HG02678 (cell line): ENCODE measurements around the gene UBE2D1.

Experiments
- ATAC-seq: cut with Tn5 transposase; IDR thresholded peaks from one replicate; pipeline ENCODE4 v1.9.1; 2021; ENCODE audit warnings: mild to moderate bottlenecking, moderate library complexity; ENCODE audit not compliant: unreplicated experiment

The UBE2D1 gene

DNA sequence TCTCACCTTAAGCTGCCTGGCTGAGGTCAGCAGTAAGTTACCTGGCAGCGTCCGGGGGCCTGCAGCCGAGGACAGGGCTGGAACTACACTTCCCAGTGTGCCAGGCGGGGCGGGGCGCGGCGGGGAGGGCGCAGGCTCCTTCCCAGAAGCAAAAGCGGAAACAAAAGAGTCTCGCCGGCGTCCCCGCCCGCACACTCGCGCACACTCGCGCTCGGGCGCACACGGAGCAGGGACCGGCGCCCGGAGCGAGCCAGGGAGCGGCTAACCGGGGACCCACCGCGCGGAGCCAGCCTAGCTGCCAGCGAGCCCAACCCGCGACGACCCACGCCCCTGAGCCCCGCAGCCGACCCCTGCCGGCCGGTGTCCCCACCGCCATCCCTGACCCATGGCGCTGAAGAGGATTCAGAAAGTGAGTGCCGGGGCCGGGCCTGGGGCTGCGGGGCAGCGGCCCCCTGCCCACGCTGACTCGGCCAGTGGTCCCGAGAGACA is at the start of gene UBE2D1:
UBE2D1 (plus strand) TSS at position 190 of the 489 bp plus-strand sequence; CDS start at position 386, 196 bp downstream.
- ATAC-seq, result peak; percentile 98

DNA sequence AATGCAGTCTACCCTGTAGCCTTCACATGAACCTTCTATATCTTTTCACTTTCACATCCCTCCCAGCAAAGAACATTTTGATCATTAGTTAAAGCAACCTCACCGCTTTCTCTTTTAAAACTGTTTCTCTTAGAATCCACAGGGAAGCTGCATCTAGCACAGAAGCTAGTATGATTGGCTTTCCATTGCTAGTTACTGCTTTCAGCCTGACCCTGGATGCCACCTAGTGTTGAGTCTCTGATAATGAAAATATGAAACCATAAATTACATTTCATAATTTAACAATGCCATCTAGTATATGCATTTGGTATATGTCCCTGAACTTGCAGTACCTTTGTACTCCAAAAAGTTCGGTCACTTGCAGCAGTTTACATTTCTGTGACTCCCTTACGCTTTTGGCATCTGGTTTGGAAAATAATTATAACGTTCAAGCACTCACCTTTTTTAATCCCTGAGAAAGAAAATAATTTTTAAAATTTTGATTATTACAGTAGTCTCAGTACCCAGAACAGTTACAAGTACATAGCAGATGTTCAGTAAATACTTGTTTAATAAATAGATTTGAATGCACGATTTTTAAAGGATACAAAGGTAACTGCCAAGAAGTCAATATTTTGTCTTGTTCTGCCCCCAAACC is 43.1 kb upstream of the UBE2D1 start:
- ATAC-seq, result peak; percentile 84

DNA sequence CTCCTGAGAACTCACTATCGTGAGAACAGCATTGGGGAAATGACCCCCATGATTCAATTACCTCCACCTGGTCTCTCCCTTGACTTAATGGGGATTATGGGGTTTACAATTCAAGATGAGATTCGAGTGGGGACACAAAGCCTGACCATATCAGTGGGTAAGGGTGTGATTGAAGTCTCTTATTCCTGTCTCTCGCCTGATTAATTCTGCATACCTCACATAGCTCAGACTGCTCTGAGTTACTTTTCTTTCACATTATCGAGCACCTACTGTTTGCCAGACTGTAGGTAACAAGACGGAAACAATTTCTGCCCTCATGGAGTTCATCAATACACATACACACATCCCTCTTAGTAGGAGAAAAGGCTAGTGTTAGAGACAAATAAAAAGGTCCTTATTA is 40.8 kb upstream of the UBE2D1 start:
- no peak for ATAC-seq

DNA sequence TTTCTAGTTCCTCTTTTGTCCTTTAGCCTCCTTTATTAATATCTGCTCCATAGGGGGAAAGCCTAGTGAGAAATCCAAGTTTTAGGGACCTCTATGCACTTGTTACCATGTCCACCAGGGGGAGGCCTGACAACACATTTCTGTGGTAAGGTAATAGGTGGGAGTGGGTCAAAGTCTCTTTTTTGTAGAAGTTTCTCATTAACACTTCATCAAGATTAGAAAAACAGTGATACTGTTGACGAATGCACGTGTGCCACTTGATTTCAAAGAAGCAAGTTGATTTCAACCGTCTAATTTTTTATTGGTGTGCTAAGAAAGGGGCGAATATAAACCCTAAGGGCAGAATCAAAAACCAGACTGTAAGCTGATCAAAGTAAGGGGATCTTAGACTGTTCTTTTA is 35.2 kb upstream of the UBE2D1 start:
- peak; percentile 97 for ATAC-seq

GRCh38 chr10:58300676-58301075 is 34.1 kb upstream of the UBE2D1 start:
- ATAC-seq, result no peak

DNA sequence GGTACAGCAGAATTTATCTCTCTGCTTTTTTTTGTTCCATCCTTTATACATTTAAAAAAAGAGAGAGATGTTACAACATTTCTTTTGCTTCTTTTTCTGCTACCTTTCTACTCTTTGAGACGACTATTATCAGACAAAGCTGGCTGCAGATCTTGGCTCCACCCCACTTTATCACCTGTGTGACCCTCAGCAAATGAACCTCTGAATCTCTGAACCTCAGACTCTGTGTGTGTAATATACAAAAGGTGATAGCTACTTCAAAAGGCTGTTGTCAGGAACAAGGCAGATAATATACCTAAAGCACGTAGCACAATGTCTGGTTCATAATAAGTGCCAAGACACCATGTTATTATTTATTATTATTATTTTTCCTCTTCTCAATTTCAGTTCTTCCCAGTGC is 32.6 kb upstream of the UBE2D1 start:
- no peak for ATAC-seq

DNA sequence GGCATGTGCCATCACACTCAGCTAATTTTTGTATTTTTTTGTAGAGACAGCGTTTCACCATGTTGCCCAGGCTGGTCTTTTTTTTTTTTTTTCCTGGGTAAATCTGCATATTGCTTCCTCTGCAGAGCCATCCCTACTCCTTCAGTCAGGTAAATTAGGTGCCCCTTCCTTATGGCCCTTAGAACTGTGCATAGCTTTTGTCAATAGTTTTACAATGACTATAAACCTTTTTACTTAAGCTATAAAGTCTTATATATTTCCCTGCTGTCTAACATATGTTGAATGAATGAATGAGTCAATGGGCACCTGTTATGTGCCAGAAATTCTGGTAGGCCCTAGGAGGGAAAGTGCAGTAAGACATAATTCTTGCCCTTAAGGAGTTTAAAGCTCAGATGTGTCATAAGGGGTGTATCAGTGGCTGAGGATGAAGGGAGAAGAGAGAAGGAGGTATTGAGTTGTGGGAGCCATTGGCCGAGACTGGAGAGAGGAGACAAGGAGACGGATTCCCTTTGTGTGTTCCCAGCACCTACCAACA is 30.6 kb upstream of the UBE2D1 start:
- no peak for ATAC-seq

DNA sequence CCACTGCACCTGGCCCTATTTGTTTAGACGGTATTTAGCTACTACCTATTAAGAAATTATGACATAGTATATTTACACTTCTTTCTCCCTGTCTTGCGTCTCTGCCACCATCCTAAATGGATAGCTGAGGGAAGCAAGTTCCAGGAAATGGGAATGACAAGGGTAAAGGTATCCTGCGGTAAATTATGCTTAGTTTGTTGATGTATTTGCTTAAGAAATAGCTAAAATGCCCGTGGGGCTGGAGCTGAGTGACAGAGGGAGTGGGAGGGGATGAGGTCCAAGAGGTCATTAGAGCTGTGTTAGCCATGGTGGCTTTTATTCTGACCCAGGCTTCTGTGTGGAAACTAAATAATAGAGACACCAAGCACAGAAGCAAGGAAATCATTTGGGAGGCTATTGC is 29.0 kb upstream of the UBE2D1 start:
- ATAC-seq, result no peak

- ATAC-seq, result no peak
Observed at GRCh38 chr10:58307676-58308075, 27.1 kb upstream of the UBE2D1 start.

GRCh38 chr10:58311026-58311425 is 23.8 kb upstream of the UBE2D1 start:
- ATAC-seq, result no peak

DNA sequence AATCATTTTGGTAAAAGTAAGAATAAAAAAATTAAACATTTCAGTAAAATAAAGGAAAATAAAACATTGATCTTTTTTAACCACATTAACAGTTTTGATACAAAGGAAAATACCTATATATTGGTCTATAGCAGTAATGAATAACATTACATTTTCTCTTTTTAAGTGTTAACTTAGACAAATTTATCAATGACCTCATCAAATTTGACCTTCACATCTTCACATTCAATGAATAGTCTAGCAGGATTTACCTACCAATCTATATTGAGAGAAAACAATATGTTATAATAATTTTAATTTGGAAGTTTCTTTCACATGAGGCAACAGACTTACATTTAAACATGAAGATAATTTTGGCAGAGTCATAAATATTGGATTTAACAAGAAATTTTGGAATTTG is 17.9 kb upstream of the UBE2D1 start:
- no peak for ATAC-seq

GRCh38 chr10:58318346-58318745 is 16.5 kb upstream of the UBE2D1 start:
- no peak for ATAC-seq

DNA sequence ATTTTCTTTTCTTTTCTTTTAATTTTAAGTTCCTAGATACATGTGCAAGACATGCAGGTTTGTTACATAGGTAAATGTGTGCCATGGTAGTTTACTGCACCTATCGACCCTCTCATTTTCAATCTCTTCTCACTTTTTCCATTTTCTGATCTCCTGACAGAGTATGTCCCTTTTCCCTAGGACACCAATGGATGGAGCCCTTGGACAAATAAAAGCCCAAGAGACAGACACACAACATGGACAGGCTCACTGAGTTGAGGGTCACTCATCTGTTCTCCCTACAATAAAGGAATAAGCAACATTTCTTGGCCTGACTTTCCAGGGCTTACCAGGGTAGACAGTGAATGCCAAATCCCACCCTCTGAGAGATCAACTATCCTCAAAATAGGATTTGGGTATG is 15.2 kb upstream of the UBE2D1 start:
- no peak for ATAC-seq

DNA sequence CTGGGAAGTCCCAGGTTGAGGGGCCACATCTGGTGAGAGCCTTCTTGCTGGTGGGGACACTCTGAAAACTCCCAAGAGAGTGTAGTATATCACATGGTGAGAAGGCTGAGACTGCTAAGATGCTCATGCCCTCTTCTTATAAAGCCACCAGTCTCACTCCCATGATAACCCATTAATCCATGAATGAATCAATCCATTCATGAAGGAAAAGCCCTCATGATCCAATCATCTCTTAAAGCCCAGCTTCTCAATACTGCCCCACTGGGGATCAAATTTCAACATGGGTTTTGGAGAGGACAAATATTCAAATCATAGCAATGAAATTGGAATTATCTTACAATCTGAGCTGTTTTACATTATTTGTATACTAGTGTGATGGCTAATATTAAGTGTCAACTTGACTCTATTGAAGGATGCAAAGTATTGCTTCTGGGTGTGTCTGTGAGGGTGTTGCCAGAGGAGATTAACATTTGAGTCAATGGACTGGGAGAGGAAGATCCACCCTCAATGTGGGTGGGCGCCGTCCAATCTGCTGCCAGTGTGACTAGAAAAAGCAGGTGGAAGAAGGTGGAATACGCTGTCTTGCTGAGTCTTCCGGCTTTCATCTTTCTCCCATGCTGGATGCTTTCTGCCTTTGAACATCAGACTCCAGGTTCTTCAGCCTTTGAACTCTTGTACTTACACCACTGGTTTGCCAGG is 14.3 kb upstream of the UBE2D1 start:
- no peak for ATAC-seq

GRCh38 chr10:58322072-58322834 is 12.6 kb upstream of the UBE2D1 start:
- ATAC-seq, result peak; percentile 84

GRCh38 chr10:58322835-58323209 is 12.0 kb upstream of the UBE2D1 start:
- ATAC-seq, result no peak

DNA sequence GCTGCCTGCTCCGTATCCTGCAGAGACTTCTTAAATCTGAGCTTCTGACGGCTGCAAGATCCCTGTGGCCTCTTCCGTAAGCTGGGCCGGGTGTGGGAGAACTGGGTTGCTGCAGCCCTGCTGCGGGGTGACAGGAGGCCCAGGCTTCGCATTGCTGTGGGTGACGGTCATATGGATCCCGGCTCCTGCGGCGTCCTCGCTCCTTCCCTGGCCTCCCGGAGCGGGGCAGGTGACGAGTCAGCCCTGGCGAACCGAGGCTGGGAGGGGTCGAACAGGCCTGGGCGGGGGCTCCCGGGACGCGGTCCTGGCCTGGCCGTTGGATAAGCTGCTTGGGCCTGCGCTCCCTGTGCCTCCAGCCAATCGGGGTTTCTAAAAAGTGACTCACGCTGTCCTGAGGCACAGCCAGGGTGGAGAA is 7.8 kb upstream of the UBE2D1 start:
- no peak for ATAC-seq

GRCh38 chr10:58328233-58328632 is 6.6 kb upstream of the UBE2D1 start:
- ATAC-seq, result no peak

DNA sequence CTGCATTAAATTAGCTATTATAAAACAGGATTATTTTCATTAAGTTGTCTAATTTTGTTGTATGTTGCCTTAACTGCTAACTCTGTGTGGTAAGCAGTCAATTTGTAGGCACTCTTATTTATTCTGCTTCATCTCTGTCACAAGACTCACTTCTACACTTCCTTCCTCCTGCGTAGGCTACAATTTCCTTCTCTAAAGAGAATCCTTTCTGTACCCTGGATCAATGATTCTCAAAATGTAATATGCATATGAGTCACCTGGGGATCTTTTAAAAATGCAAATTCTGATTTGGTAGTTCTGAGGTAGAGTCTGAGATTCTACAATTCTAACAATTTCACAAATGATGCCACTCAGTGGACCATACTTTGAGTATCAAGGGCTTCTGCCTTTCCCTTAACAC is 4.4 kb upstream of the UBE2D1 start:
- ATAC-seq, result no peak

- no peak for ATAC-seq
Observed at GRCh38 chr10:58331646-58332045, 3.2 kb upstream of the UBE2D1 start.

- ATAC-seq, result peak; percentile 51
Observed at GRCh38 chr10:58335306-58336005, 650 bp downstream of the UBE2D1 start.
